Right lobe of liver (tissue), 6 donors: ENCODE measurements around the gene CNEP1R1. TPM values are rescaled to one million over a fixed set of nuclear protein-coding genes. Genes with fewer than 3 reads are reported as not detected.

Source experiments
- ATAC-seq, 4 donors: fragments of 200-7000 bp; cut with Tn5 transposase; one replicate each; pipeline ENCODE4 v1.9.1; 2020; ENCODE audit warnings: mild to moderate bottlenecking in 4 of 4, moderate library complexity in 4 of 4
- DNase-seq, 3 donors: peaks; one replicate each; pipeline ENCODE4 v3.0.0-alpha.2; 2020
- H3K27ac ChIP-seq, 3 donors: fragments of 200-600 bp; one replicate each; pipeline ENCODE4 v1.8.0; 2022
- H3K27me3 ChIP-seq, 2 donors: fragments of 200-600 bp; one replicate each; pipeline ENCODE4 v1.8.0; 2022
- H3K36me3 ChIP-seq, 4 donors: fragments of 200-600 bp; sonication (generic) in 1 of 4; one replicate each; pipeline versions ENCODE4 v1.5.1 to v1.8.0; 2017 to 2022; ENCODE audit warnings: control low read depth in 1 of 4
- H3K4me1 ChIP-seq, 4 donors: fragments of 200-600 bp; sonication (generic) in 1 of 4; one replicate each; pipeline versions ENCODE4 v1.5.1 to v1.8.0; 2017 to 2022; ENCODE audit warnings: control low read depth in 1 of 4
- H3K4me3 ChIP-seq, 3 donors: fragments of 200-600 bp; one replicate each; pipeline ENCODE4 v1.8.0; 2022
- H3K9me3 ChIP-seq, 4 donors: fragments of 200-600 bp; sonication (generic) in 1 of 4; one replicate each; pipeline versions ENCODE4 v1.5.1 to v1.8.0; 2017 to 2022; ENCODE audit warnings: control low read depth in 1 of 4
- POLR2A ChIP-seq: fragments of 450-650 bp; IDR thresholded peaks from one replicate; pipeline ENCODE4 v1.6.1; 2017; ENCODE audit warnings: antibody characterized with exemption, mild to moderate bottlenecking
- WGBS: methylation state at CpG from one replicate; pipeline ENCODE4 v1.1.6; 2018; ENCODE audit warnings: low coverage, low lambda C conversion rate; ENCODE audit not compliant: insufficient coverage; ENCODE audit errors: missing lambda C conversion rate; 5-methylcytosine and 5-hydroxymethylcytosine counted together
- intact Hi-C, 2 donors: fragments of 100-400 bp; cut with DNase I; formaldehyde crosslinking; loops; one replicate each; pipeline versions ENCODE4 v1.11.2 to v1.14.1; 2022
- total RNA-seq, 6 experiments: library from RNA; depleted of rRNA in 2 of 6; stranded (reverse); fragments of >200 nt in 2 of 6; fragmentation: NEBNext Ultra II Directional in 3 of 6; extraction: Animal tissue kit (Norgen Biotek cat#: 25700) in 3 of 6; gene quantifications; one replicate each; pipeline versions ENCODE4 v1.1.0 to v1.2.4, GENCODE V29; 2016 to 2023
- TF ChIP-seq, protein P1 (sequence below), 4 donors: fragments of 200-600 bp in 3 of 4; fragments of 450-650 bp in 1 of 4; IDR thresholded peaks; one replicate each; pipeline versions ENCODE4 v1.5.1 to v1.8.0; 2016 to 2022; ENCODE audit warnings: antibody characterized with exemption in 4 of 4, mild to moderate bottlenecking in 2 of 4
- donor health status: DM: no; HTN: yes; CAD: no.
- donor health status: DM: no; HTN: no; CAD: no.
- donor health status: DM: no; HTN: no; CAD: no.
- donor health status: DM: no; HTN: yes; CAD: no.
- donor health status: DM: no; HTN: yes; CAD: no.

Gene CNEP1R1
- total RNA-seq, 6 experiments from 2014 or later = 6.0 to 9.6 (median 7.5) TPM

DNA sequence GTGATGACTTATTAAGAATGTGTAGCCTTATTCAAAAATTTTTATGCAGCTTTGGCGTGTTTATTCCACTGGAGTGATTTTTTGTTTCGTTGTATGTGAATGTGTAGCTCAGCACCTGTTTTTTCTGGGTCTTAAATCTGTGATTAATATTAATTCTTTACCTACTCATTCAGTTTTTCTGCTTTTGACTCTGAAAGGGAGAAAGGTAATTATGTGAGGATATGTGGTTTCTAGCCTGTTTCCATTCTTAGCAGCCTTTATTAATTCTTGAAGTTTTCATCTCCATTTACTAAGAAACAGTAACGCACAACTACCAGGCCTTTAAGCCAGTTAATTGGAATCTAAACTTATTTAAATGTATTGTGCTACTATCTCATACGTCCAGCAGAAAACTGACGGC lies 47.7 kb downstream of the CNEP1R1 start:
- DNase-seq (no peak), ATAC-seq (no peak)
- TF ChIP-seq POLR2A = no peak
- TF ChIP-seq, protein P1, sequence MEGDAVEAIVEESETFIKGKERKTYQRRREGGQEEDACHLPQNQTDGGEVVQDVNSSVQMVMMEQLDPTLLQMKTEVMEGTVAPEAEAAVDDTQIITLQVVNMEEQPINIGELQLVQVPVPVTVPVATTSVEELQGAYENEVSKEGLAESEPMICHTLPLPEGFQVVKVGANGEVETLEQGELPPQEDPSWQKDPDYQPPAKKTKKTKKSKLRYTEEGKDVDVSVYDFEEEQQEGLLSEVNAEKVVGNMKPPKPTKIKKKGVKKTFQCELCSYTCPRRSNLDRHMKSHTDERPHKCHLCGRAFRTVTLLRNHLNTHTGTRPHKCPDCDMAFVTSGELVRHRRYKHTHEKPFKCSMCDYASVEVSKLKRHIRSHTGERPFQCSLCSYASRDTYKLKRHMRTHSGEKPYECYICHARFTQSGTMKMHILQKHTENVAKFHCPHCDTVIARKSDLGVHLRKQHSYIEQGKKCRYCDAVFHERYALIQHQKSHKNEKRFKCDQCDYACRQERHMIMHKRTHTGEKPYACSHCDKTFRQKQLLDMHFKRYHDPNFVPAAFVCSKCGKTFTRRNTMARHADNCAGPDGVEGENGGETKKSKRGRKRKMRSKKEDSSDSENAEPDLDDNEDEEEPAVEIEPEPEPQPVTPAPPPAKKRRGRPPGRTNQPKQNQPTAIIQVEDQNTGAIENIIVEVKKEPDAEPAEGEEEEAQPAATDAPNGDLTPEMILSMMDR (IDR thresholded peaks at IDR 0.05) = no peak
- WGBS = 86% methylated on average over 5 of the region's 5 CpGs
- peaks cover 0 to 16% (median 5%) of the 10 kb centered on the region in 4 donors for H3K36me3 ChIP-seq
- no peaks in the 10 kb centered on the region for H3K9me3 ChIP-seq
- peaks cover 0 to 6% (median 0%) of the 10 kb centered on the region in 4 donors for H3K4me1 ChIP-seq
- H3K4me3 ChIP-seq = no peak overlapping the region
- H3K27me3 ChIP-seq = no peaks in the 10 kb centered on the region
- H3K27ac ChIP-seq = no peak overlapping the region
- intact Hi-C loops = no loop called here

DNA sequence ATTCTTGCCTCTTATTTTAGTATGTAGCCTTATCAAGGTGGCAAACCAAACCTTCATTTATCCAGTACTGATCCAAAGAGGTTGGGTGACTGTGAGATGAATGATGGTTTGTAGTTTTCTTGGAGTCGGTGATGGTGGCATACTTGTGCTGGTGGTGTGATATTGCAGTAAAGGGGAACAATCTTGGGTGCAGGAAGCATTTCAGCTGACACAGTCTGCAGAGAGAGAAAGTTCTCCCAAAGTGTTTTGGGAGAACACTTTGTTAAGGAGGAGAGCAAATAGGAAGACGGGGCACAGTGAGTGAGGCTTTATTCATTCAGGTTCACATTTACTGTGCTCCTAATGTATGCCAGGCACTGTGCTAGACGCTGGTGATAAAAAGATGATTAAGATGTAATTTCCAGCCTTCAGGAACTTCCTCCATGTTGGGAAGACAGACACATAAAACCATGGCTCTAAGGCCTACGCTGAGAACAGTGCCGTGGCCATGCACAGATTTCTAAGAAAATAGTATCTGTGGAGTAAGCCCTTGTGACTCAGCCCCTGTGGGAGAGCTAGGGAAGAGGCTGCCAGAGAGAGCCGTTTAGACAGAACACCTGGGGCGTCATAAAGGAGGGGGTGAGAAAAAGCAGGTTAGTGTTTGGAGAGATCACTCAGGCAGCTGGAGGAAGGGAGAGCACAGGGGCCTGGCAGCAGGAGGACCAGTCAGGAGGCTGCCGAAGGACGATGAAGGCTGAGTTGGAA lies 54.5 kb downstream of the CNEP1R1 start:
- TF ChIP-seq, protein P1 (IDR thresholded peaks at IDR 0.05) = no peak
- no peak for TF ChIP-seq POLR2A
- Histone ChIP-seq H3K4me1 (no peaks in the 10 kb centered on the region), H3K36me3 (peaks cover 0 to 42% (median 10%) of the 10 kb centered on the region in 4 donors), H3K4me3 (no peak overlapping the region), H3K27me3 (no peaks in the 10 kb centered on the region), H3K9me3 (no peaks in the 10 kb centered on the region), H3K27ac (no peak overlapping the region)
- intact Hi-C loops = no loop called here
- 77% methylated on average over 7 of the region's 9 CpGs for WGBS
- DNase-seq (no peak), ATAC-seq (peak in 2 of 4 donors; percentile 18 to 50)

DNA sequence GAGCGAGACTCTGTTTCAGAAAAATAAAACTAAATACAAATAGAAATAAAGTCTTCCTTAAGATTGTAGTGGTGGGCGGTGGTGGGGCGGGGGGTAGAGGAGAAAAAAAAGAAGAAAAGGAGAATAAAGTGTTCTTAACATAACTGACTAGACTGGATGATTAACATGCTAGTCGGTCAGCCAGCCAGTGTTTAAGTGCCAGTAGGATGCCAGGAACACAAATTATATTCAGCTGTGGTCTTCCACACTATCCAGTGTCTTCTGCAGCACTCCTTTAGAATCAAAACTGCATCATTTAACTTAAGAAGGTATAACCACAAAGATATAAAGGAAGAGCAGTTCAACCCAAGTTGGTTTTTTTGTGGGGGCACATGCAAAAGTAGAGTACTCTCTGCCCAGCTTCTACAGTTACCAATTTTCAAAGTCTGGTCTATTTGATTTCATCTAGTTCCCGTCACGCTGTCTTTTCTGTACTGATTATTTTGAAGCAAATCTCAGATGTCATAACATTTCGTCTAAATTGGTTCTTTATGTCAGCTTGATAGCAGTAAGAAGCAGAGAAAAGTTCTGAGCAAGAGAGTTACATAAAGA lies 56.5 kb downstream of the CNEP1R1 start:
- TF ChIP-seq, protein P1 (IDR thresholded peaks at IDR 0.05) = no peak
- TF ChIP-seq POLR2A = no peak
- Histone ChIP-seq H3K4me1 (no peaks in the 10 kb centered on the region), H3K9me3 (no peaks in the 10 kb centered on the region), H3K36me3 (peaks cover 0 to 54% (median 12%) of the 10 kb centered on the region in 4 donors), H3K4me3 (no peak overlapping the region), H3K27me3 (no peaks in the 10 kb centered on the region), H3K27ac (no peak overlapping the region)
- intact Hi-C loops = no loop called here
- ATAC-seq (no peak), DNase-seq (no peak)
- 88% methylated on average over 5 of the region's 7 CpGs for WGBS

DNA sequence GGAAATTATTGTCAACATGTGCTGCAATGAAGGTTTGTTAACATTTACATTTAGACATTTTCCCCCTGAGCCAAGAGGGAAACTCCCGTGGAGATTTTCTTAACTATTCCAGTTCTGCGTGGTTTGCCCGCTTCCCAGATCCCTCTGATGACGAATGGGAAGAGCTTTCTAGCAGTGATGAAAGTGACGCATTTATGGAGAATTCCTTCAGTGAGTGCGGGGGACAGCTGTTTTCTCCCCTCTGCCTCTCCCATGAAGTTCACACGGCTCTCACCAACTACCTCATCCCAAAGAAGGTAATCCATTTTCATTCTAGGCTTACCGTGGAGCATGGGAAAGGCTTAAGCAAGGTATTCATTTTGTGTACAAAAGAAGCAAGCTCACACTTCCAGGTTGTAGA lies 59.0 kb downstream of the CNEP1R1 start:
- 84% methylated on average over 8 of the region's 8 CpGs for WGBS
- Histone ChIP-seq H3K9me3 (no peaks in the 10 kb centered on the region), H3K4me1 (no peaks in the 10 kb centered on the region), H3K27me3 (no peaks in the 10 kb centered on the region), H3K27ac (no peak overlapping the region), H3K4me3 (no peak overlapping the region), H3K36me3 (peaks cover 0 to 59% (median 6%) of the 10 kb centered on the region in 4 donors)
- no peak for TF ChIP-seq POLR2A
- TF ChIP-seq, protein P1 (IDR thresholded peaks at IDR 0.05) = no peak
- no peak for ATAC-seq
- intact Hi-C loops = no loop called here
- DNase-seq = no peak
